GM15510 (cell line): Measurements from ENCODE around the gene PDE4A.

ENCODE experiments used
- POLR2A ChIP-seq: IDR thresholded peaks from 3 replicates; pipeline ENCODE4 v1.6.1; 2011; ENCODE audit warnings: borderline replicate concordance; ENCODE audit not compliant: insufficient read length; ENCODE audit errors: extremely low read depth

Gene PDE4A

DNA sequence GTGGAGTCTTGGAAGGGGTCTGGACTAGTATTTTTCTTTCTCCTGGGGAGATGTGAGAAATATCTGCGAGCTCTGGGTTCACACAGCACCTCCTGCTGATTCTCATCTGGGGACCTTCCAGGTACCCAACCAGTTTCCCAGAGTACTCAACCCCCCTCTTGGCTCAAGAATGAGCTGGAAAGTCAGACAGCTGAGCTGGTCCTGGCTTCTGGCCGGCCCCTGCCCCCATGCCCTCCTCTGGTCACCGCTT is 2.2 kb upstream of the PDE4A start:
- no peak for TF ChIP-seq POLR2A

DNA sequence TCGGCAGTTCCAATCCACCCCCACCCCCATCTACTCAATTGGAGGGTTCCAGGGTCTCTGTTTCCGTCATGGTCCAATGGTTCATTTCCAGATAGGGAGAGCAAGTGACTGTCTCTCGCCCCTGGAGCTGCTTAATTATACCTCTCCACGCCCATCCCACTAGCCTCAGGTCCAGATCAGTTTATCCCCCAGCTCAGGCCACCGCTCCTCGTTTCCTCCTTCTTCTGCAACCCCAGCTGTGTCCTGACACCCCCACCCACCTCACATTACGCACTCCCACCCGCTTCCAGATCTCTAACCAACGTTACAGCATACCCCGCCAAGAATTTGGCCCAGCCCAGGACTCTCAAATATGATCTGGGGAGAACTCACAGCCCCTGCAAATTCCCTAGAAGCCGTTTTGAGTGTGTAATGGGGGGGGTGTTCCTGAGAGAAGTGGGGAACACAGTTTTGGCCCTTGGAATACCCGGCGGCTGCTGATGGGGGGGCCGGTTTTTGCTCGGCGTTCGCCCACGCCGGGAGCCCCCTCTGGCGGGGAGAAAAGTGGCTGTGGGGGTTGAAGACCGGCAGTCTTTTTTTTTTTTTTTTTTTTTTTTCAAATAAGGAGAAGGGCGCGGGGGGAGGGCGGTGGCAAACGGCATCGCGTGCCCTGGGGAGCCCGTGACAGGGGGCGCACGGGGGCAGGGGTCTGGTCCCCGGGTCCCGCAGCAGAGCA is 1.7 kb upstream of the PDE4A start:
- no peak for TF ChIP-seq POLR2A

- no peak for TF ChIP-seq POLR2A
Observed at GRCh38 chr19:10419200-10419645, 1.1 kb upstream of the PDE4A start.

GRCh38 chr19:10419646-10420443 is 493 bp upstream of the PDE4A start:
- TF ChIP-seq POLR2A: peak; percentile 20

- no peak for TF ChIP-seq POLR2A
Observed at GRCh38 chr19:10421240-10422045, 1.1 kb downstream of the PDE4A start.

- TF ChIP-seq POLR2A: no peak
Observed at GRCh38 chr19:10422046-10422461, 1.7 kb downstream of the PDE4A start.

DNA sequence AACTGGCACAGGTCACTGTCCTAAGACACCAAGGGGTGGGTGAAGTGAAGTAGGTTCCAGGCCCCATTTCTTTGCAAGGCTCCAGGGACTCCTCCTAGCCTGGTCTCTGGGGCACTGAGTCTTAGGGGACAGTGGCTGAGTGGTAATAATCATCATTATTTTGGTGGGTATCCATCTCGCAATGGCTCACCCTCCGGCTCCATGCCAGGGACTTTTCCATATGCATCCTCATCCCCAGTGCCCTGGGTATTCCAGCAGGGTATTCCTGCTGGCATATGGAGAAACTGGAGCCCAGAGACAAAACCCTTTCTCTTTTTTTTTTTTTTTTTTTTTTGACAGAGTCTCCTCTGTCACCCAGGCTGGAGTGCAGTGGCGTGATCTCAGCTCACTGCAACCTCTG is 2.5 kb downstream of the PDE4A start:
- no peak for TF ChIP-seq POLR2A

DNA sequence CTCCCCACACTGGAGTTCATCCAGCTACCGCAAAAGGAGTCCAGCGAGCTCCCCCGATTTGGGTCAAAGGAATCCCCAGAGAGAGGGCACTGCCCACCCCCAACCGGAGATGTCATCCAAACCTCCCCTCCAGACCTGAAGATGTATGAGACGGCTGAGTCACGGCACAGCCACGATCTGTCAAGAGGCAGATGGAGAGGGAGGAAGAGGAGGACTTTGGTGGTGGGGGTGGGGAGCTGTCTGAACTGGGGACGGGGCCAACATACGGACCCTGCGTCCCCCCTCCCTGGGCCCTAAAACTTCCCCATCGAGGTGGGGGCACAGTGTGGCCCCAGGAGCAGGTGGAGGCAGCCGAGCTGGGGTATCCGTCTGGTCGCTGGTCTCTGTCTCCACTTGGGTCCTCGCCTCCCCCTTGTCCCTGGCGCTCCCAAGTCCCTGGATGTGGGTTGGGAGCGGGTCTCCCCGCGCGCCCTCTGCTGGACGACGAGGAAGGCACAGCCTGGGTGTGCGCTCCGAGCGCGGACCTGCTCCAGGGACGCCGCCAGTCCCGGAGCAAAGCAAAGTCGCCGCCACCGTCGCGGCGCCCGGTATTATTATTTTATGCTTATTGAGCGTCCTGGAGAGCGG is 3.8 kb downstream of the PDE4A start:
- no peak for TF ChIP-seq POLR2A

GRCh38 chr19:10427169-10427568 is 6.8 kb downstream of the PDE4A start:
- no peak for TF ChIP-seq POLR2A

- TF ChIP-seq POLR2A: no peak
Observed at GRCh38 chr19:10428996-10429381, 8.7 kb downstream of the PDE4A start.

DNA sequence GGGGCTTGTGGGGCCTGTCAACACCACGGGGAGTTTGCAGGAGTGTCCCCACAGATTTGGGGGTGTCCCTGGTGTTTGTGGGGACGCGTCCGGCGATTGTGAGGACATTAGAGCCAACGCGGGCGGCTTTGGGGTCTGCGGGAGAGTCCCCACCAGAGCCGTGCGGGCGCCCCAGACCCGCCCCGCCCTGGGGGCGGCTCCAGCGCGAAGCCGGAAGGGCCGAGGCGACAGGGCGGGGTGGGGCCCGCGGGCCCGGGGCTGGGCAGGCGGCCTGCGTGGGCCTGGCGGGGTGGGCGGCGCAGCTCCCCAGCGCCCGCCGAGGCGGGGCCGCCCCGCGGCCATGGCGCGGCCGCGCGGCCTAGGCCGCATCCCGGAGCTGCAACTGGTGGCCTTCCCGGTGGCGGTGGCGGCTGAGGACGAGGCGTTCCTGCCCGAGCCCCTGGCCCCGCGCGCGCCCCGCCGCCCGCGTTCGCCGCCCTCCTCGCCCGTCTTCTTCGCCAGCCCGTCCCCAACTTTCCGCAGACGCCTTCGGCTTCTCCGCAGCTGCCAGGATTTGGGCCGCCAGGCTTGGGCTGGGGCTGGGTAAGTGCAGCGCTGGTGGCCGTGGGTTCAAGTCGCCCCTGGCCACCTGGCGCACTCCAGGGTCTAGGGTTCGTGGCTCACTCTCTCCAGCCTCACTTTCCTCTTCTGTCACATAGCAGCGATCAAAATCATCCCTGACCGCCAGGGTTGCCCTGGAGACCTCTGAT is 10.3 kb downstream of the PDE4A start:
- TF ChIP-seq POLR2A: no peak

- TF ChIP-seq POLR2A: no peak
Observed at GRCh38 chr19:10431254-10431942, 11.1 kb downstream of the PDE4A start.

DNA sequence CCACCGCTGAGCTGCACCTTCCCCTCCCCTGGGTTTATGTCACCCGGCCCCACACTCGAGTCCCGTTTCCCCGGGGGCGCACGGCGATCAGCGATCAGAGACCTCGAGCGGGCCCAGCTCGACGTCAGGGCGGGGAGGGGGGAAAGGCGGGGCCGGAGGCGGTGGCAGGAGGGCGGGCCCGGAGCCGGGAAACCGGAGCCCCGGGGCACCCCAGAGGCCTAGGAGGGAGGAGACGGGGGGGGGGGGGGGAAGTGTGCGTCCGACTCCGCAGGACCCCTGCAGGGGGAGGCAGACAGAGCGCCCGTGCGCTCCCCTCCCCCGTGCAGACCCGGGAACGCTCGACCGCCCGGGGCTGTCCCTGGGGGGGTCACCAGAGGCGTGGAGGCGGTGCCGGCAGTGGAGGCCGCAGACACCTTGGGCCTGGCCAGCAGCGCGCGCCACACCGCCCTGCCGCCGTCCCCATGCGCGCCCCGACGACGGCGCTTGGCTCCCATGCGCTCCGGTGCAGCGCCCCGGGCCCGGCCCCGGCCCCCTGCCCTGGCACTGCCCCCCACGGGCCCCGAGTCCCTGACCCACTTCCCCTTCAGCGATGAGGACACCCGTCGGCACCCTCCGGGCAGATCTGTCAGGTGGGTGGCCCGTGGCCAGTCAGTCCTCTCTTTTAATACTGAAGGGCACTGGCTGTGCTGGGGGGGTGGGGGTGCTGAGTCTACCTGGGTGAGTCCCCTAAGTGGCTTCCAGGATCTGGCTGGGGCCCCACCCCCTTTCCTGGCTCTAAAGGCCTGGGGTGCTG is 11.8 kb downstream of the PDE4A start:
- no peak for TF ChIP-seq POLR2A
